Stimulated activated CD4-positive, alpha-beta T cell treated with anti-CD3 and anti-CD28 coated beads, Interleukin-12 subunit alpha, Interleukin-12 subunit beta, amount 100 ng/mL, for 24 hours (primary cell): ENCODE measurements around the gene PLA1A.
A peak's percentile ranks its signal among the peaks of the same experiment; 100 is the strongest.
"Not testable (repeated sequence)": the region's sequence is repeated elsewhere in the genome, so short reads cannot be mapped to it uniquely, and the experiment has no call there.

ENCODE experiments used
- DNase-seq, 2 experiments: peaks; one replicate each; pipeline ENCODE4 v3.0.0-alpha.2; 2020; ENCODE audit warnings: low read depth in 2 of 2

PLA1A gene

DNA sequence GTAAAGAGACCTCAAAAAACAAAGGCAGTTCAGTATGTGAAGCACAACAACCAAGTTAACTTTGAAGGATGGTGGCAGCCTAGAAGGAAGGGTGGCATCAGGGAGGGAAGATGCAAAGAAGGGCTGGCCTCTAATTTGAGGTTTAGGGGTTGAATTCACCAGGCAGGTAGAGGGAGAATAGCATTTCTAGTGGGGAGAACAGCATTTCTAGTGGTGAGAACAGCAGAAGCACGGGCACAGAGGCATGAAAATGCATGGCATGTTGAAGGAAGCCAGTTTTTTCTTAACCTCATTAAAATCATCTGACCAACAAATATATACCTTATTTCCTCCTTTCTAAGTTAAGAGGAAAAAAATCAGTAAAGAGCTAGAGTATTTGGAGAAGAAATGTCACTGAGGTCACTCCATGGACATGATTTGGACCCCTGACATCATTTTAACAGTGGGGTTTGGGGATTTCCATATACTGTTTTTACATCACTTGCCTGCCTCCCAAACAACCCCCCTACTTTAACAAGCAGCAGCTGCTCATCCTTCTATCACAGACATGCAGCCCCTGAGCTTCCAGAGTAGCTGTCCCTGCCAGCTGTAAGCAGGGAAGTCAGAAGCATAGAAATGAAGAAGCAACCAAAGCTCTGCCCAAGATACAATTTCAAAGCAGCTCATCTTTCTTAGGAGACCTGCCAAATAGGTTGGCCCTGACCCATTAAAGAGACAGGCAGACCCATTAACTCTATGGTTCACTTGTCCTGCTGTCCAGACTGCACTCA lies 65.1 kb downstream of the PLA1A start:
- DNase-seq: no peak

DNA sequence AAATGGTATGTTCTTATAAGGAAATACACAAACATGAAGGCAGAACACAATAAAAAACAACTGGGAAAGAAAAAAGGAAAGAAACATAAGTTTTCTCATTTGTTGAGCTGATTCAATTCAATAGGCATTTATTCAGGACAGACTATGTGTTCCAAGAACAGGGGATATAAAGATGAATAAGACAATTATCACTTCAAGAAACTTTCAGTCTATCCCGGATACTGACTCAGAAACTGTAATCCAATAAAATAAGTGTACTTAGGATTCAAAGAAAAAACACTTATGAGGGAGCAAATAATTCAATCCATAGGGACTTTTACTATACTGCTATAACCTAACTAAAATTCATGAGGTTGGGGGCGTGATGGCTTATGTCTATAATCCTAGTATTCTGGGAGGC lies 66.2 kb downstream of the PLA1A start:
- DNase-seq: no peak

DNA sequence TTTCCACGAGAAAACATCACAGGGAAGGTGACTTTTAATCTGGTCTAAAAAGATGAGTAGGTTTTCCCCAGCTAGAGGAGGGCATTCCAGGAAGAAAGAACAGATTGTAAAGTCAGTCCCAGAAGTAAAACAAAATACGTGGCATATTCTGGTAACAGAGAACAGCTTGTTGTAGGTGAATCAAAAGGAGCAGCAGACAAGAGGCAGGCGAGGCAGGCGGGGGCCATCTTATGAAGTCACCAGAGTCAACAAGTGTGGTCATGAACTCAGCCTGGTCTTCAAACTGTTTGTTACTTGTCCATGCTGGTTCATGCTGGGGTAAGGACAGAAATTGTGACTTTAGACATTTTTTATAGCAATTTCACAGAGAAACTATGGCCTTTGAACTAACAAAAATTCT lies 66.7 kb downstream of the PLA1A start:
- no peak for DNase-seq

DNA sequence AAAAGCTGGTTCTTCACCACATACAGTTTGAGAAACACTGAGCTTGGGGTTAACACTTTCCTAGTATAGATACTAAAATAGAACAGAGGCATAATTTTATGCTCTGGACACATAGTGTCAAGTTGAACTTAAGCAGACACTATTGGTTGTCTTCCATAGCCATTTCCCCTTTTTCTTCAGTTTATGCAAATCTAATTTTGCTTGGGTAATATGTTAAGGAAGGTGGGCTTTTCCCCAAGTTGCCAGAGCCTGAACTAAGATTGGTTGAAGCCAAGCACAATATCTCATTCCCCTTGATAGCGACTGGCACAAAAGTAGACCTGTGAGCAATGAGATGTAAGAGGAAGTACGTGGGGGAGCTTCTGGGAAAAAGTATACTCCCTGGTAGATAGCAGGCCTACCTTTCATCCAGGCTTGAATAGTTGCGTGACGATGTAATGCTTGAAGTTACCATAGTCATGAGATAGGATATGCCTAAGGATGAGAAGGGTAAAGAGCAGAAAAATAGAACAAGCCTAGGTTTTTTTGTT lies 67.2 kb downstream of the PLA1A start:
- DNase-seq: no peak

DNA sequence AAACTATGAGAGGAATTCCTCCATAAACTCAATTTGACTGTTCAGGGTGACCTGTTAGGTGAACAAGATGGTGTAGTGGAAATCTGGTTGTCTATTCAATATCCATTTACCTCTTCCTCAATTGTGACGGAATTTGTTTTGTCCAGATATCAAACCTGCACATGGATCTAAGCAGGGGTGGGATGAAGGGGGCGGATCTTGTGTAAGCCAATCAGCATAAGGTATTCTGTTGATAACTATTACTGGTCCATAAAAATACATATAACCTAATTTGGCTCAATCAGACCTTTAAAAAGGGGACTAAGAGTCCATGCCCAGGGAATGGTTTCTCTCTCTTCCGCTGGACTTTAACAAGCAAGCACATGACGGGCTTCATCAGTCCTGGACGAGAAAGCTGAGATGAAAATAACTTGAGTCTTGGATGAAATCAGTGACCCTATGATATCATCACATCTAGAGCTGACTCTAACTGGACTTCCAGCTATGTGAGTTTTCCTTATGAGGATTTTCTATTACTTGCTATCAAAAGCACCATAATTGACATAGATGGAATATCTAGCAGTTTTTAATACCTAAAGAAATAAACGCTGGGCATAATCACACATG lies 68.4 kb downstream of the PLA1A start:
- DNase-seq: no peak

DNA sequence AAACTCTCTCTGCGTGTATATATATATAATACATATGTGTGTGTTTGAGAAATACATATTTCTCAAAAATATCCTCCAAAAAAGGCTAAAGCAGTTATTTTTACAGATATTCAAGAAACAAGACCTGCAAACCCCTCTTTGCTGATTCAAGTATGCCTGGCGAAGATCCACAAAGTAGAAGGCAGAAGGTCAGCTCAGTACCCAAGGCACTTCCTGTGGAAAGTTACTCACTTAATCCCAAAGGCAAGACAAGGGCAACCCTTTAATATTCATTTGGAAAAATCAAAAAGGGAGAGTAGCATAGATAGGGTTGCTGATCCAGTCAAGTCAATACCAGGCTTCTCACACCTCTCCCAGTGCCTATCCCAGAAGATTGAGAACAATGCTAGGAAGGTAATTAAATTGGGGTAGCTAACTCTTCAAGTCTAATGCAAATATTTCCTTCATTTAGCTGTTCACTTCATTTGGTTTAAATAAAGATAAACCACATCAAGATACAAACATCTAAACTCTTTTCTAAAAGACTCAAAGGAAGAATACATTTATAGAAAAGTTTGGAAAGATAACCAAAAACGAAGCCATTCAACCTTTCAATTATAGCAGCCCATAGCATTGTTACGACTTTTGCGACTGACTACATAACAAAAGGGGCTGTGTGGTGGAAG lies 72.4 kb downstream of the PLA1A start:
- no peak for DNase-seq

DNA sequence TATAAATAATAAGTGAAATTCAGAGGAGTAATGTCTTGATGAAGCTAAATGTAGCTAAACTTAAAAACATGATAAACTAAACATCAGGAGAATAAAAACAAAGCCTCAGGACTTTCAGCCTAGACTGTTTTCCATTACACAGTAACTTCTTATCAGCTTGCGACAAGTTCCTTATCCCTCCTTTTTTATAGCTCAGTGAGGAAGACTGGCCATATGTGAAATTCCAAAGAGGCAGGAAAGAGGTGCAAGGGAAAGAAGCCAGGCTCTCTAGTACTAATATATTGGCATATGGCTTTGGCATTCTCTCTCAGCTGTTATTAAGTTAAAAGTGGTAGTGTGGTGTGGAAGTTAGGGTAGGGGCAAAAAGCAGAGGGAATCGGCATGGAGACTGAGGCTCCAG lies 75.1 kb downstream of the PLA1A start:
- no peak for DNase-seq

DNA sequence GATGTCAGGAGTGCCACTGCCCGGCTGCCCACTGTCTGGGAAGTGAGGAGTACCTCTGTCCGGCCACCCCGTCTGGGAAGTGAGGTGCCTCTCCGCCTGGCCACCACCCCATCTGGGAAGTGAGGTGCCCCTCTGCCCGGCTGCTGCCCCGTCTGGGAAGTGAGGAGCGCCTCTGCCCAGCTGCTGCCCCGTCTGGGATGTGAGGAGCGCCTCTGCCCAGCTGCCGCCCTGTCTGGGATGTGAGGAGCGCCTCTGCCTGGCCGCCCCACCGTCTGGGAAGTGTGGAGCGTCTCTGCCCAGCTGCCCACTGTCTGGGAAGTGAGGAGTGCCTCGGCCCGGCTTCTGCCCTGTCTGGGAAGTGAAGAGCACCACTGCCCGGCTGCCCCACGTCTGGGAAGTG lies 76.2 kb downstream of the PLA1A start:
- no peak for DNase-seq

DNA sequence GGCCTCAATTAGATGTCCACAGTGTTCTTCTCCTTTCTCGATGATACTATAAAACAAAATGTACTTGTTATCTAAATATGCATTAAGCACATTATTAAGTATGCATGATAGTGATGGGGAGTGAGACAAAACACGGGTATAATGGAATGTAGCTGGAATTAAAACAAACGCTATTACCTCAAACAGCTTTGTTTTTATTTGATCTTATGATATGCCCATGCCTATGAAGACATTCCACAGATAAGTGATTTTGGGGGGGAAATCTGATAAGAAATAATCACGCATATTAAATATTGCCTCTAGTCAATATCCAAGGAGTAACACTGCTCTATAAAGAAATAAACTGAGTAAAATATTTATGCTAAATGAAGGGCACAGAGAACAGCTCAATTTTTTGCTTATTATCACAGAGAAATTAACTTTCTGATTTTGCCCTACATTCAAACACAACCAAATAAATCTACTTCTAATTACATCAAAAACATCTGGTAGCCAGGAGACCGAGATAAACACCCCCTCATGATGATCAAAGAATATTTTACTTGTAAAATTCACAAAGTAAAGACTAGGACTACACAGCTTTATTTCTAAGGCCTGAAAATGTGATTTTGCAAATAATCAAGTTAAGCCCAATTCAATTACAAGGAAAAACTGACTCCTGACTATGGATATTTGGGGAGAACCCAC lies 77.6 kb downstream of the PLA1A start:
- DNase-seq: no peak

DNA sequence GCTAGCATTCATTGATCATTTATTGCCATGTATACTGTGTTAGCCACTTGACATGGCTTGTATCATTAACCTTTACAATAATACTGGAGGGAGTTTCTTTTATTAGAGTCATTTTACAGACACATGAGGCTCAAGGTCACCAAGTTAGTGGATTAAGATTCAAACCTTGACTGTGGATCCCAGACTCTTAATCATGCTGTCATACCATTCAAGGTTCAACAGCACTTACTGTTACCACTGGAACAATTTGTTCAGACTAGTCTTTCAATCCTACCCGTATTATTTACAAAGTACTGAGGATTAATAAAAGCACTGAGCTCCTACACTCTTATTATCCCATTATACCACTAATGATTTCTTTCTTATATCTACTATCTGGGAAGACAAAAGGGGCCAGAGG lies 78.3 kb downstream of the PLA1A start:
- no peak for DNase-seq

DNA sequence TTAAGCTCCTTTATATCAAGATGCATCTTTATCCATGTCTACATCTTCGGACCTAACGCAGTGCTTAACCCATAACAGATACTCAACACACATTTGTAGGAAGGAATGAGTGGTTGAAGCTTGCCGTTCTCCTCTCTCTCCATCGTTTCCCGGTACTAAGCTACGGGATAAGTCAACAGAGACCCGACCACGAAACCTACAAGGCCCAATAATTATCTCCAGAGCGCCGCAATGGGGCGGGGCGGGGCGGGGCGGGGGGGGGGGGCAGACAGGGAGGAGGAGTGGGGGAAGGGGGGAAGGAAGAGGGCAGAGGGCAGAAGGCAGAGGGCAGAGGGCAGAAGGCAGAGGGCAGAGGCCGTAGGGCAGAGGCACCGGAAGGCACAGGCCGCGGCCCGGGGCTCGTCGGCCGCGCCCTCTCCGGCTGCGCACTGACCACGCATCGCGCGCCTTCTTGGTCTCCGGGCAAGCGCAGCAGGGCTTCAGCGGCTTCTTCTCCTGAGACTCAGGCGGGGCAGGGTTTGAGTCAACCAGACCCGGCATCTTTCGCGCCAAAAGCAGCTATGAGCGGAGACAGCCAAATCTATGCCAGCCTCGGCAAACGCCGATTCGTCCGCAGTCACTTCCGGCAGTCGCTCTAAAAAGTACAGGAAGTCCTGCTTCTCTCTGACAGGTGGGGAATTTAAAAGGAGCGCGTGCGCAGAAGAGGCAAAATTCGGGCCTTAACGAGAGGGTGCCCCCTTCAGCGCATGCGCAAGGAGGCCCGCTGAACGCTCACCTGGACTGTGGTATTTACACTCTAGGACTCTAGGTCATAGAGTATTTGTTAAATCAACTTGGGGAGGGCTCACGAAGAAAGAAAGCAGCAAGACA lies 79.3 kb downstream of the PLA1A start, which contains the start of gene COX17:
TSS of gene COX17 (minus strand) at position 636 of the 870 bp plus-strand sequence. CDS start at position 540, 96 bp downstream.
- DNase-seq: peak; percentile 89 to 90

DNA sequence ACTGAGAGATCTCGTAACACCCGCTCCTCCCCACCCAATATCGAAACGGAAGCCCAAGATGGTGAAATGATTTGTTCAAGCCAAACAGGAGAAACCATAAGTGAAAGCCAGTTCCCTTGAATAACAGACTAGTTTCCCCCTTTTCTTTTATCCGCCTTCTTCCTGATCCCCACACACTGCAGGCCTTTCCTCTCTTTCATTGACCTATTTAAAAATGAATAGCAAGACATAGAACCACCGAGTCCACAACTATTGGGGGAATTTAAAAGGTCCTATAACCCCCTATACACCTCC lies 79.9 kb downstream of the PLA1A start:
- no peak for DNase-seq

DNA sequence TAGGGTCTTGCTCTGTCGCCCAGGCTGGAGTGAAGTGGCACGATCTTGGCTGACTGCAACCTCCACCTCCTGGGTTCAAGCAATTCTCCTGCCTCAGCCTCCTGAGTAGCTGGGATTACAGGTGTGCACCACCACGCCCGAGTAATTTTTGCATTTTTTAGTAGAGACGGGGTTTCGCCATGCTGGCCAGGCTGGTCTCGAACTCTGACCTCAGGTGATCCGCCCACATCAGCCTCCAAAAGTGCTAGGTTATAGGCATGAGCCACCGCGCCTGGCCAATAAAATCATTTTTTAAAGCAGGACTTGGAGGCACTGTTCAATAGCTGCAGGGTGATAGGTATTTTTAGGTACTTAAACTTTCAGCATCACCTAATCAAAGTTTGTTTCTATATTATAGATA lies 80.5 kb downstream of the PLA1A start:
- not testable (repeated sequence) for DNase-seq
